Transverse colon (tissue), 4 donors: ENCODE measurements around the gene PPFIA4. TPM values are rescaled to one million over a fixed set of nuclear protein-coding genes. Genes with fewer than 3 reads are reported as not detected.
A peak's percentile ranks its signal among the peaks of the same experiment; 100 is the strongest.
"Not testable (repeated sequence)": the region's sequence is repeated elsewhere in the genome, so short reads cannot be mapped to it uniquely, and the experiment has no call there.

Experiments
- DNase-seq: peaks from one replicate; pipeline ENCODE4 v3.0.0-alpha.2; 2019
- H3K27ac ChIP-seq, 4 donors: fragments of 200-600 bp; sonication (generic); 2 replicates each; pipeline ENCODE4 v1.5.1; 2016 to 2018; ENCODE audit warnings: inconsistent platforms in 4 of 4
- H3K27me3 ChIP-seq: fragments of 200-600 bp; sonication (generic); 2 replicates; pipeline ENCODE4 v1.5.1; 2017; ENCODE audit warnings: inconsistent platforms
- H3K36me3 ChIP-seq, 4 donors: fragments of 200-600 bp; sonication (generic); 2 replicates each; pipeline ENCODE4 v1.5.1; 2017 to 2019; ENCODE audit warnings: inconsistent platforms in 4 of 4
- H3K4me1 ChIP-seq, 4 donors: fragments of 200-600 bp; sonication (generic); 2 replicates each; pipeline ENCODE4 v1.5.1; 2017 to 2020; ENCODE audit warnings: inconsistent platforms in 4 of 4
- H3K4me3 ChIP-seq, 4 donors: fragments of 200-600 bp; sonication (generic); 1 replicate in 1 of 4; 2 replicates in 3 of 4; pipeline versions ENCODE4 v1.5.1 to v1.6.1; 2017 to 2019; ENCODE audit warnings: inconsistent platforms in 4 of 4
- H3K9me3 ChIP-seq, 2 donors: fragments of 200-600 bp; sonication (generic); 2 replicates each; pipeline ENCODE4 v1.5.1; 2017 to 2019; ENCODE audit warnings: inconsistent platforms in 2 of 2
- EP300 ChIP-seq: sonication (generic); formaldehyde crosslinking; IDR thresholded peaks from one replicate; pipeline ENCODE4 v1.6.1; 2017; ENCODE audit warnings: antibody characterized with exemption, low read depth
- POLR2A ChIP-seq: fragments of 450-650 bp; IDR thresholded peaks from one replicate; pipeline ENCODE4 v1.6.1; 2016; ENCODE audit warnings: antibody characterized with exemption, mild to moderate bottlenecking, moderate library complexity
- POLR2AphosphoS5 ChIP-seq, 3 donors: sonication (generic); formaldehyde crosslinking; IDR thresholded peaks; one replicate each; pipeline ENCODE4 v1.6.1; 2016; ENCODE audit warnings: antibody characterized with exemption in 3 of 3
- WGBS, 2 donors: methylation state at CpG; one replicate each; pipeline ENCODE4 v1.1.5; 2018; ENCODE audit warnings: low coverage in 1 of 2; 5-methylcytosine and 5-hydroxymethylcytosine counted together
- in situ Hi-C, 4 donors: fragments of 200-750 bp; cut with MboI; loops; one replicate each; pipeline versions ENCODE4 v1.15.0 to v1.15.1; 2017; ENCODE audit warnings: low sequenced_read_pairs in 3 of 4, low pct_ligation_motif_present in 1 of 4, low pct_unique_long_range_greater_than_20kb in 1 of 4
- intact Hi-C: fragments of 100-400 bp; cut with DNase I; formaldehyde crosslinking; loops from one replicate; pipeline ENCODE4 v1.15.1; 2023; ENCODE audit warnings: low total_unique reads
- total RNA-seq, 4 donors: library from RNA; depleted of rRNA; stranded (reverse); fragments of >200 nt; gene quantifications; one replicate each; pipeline ENCODE4 v1.1.0, GENCODE V29; 2016
- TF ChIP-seq, protein P1 (sequence below), 5 experiments: fragments of 200-600 bp in 3 of 5; fragments of 450-650 bp in 2 of 5; sonication (generic) in 3 of 5; IDR thresholded peaks; 1 replicate in 2 of 5; 2 replicates in 3 of 5; pipeline ENCODE4 v1.5.1; 2016 to 2017; ENCODE audit warnings: antibody characterized with exemption in 5 of 5, inconsistent platforms in 3 of 5, mild to moderate bottlenecking in 2 of 5, moderate library complexity in 1 of 5

PPFIA4 gene
- total RNA-seq, 4 donors from 2014 or later, result 0.41 to 1.1 (median 0.48) TPM; not detected in 1

DNA sequence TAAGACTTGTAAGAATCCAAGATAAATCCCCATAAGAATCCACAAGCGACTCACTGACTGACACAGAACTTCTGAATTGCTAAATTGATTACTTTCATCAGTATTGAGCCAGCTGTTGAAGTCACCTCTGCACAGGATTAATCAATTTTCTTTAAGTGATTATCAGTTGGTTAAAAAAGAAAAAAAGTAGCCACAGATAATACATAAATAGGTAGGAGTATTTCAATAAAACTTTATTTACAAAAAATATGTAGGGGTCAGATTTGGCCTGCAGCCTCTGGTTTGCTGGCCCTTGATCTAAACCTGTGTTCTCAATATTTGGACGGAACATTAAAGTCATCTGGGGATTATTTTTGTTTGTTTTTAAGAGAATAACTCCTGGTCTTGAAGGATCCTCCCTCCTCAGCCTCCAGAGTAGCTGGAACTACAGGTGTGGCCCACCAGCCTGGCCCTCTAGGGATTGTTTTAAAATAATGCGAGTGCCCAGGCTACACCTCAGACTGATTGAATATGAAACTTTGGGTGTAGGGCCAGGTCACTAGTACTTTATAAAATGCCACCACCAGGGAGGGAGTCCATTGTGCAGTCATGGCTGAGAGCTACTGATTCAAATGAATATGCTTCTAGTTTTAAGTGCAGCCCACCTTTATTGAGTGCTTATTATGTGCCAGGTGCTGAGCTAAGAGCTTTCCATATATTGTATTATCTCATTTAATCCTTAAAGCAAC is 25.9 kb upstream of the PPFIA4 start:
- Histone ChIP-seq H3K9me3 (no peaks in the 10 kb centered on the region), H3K36me3 (no peaks in the 10 kb centered on the region), H3K27me3 (peaks cover 13% of the 10 kb centered on the region), H3K27ac (no peak overlapping the region), H3K4me3 (no peak overlapping the region), H3K4me1 (peaks cover 0 to 7% (median 0%) of the 10 kb centered on the region in 4 donors)
- in situ Hi-C loops (no loop called here), intact Hi-C loops (no loop called here)
- 77 to 80% methylated on average over 3 of the region's 3 CpGs for WGBS, 2 donors
- no peak for DNase-seq
- TF ChIP-seq EP300 (no peak), POLR2AphosphoS5 (IDR thresholded peaks at IDR 0.05) (no peak)
- TF ChIP-seq, protein P1, sequence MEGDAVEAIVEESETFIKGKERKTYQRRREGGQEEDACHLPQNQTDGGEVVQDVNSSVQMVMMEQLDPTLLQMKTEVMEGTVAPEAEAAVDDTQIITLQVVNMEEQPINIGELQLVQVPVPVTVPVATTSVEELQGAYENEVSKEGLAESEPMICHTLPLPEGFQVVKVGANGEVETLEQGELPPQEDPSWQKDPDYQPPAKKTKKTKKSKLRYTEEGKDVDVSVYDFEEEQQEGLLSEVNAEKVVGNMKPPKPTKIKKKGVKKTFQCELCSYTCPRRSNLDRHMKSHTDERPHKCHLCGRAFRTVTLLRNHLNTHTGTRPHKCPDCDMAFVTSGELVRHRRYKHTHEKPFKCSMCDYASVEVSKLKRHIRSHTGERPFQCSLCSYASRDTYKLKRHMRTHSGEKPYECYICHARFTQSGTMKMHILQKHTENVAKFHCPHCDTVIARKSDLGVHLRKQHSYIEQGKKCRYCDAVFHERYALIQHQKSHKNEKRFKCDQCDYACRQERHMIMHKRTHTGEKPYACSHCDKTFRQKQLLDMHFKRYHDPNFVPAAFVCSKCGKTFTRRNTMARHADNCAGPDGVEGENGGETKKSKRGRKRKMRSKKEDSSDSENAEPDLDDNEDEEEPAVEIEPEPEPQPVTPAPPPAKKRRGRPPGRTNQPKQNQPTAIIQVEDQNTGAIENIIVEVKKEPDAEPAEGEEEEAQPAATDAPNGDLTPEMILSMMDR (IDR thresholded peaks at IDR 0.05), result no peak

DNA sequence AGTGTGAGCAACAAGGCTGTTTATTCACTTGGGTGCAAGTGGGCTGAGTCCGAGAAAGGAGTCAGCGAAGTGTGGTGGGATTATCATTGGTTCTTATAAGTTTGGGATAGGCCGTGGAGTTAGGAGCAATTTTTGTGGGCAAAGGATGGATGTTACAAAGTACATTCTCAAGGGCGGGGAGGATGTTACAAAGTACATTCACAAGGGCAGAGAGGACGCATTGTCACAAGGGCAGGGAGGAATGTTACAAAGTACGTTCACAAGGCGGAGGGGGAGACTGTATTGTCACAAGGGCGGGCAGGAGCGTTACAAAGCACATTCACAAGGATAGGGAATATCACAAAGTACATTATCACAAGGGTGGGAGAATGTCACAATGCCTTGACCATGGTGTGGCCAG is 24.3 kb upstream of the PPFIA4 start:
- no peak overlapping the region for H3K27ac ChIP-seq
- in situ Hi-C loops (no loop called here), intact Hi-C loops (no loop called here)
- DNase-seq, result no peak
- no peak overlapping the region for H3K4me3 ChIP-seq
- H3K4me1 ChIP-seq, result peaks cover 4 to 16% (median 7%) of the 10 kb centered on the region in 4 donors
- H3K9me3 ChIP-seq, result no peaks in the 10 kb centered on the region
- 66 to 82% methylated on average over 9 of the region's 9 CpGs for WGBS, 2 donors
- no peaks in the 10 kb centered on the region for H3K27me3 ChIP-seq
- TF ChIP-seq EP300 (no peak), POLR2A (no peak), POLR2AphosphoS5 (IDR thresholded peaks at IDR 0.05) (no peak)
- TF ChIP-seq, protein P1 (IDR thresholded peaks at IDR 0.05), result no peak
- no peaks in the 10 kb centered on the region for H3K36me3 ChIP-seq

DNA sequence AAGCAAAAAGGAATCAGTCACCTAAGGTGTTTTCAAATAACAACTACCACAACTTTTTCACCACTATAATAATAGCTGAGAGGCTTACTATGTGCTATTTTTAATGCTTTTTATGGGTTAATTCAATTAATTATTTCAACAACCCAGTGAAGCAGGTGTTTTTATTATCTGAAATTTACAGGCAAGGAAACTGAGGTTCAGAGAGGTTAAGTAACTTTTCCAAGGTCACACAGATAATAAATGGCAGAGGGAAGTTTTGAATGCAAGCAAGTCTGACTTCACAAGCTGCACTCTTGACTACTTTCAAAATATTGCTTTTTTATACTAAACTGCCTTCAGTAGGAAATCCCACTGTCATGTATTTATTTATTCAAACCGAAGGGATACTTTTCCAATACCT is 23.3 kb upstream of the PPFIA4 start:
- Histone ChIP-seq H3K4me3 (no peak overlapping the region), H3K27me3 (no peaks in the 10 kb centered on the region), H3K27ac (no peak overlapping the region), H3K4me1 (peaks cover 4 to 17% (median 7%) of the 10 kb centered on the region in 4 donors), H3K36me3 (no peaks in the 10 kb centered on the region), H3K9me3 (no peaks in the 10 kb centered on the region)
- intact Hi-C loops, result no loop called here
- TF ChIP-seq, protein P1 (IDR thresholded peaks at IDR 0.05), result no peak
- TF ChIP-seq POLR2AphosphoS5 (IDR thresholded peaks at IDR 0.05) (no peak), EP300 (no peak), POLR2A (no peak)
- DNase-seq, result no peak
- 67 to 81% methylated on average over 1 of the region's 1 CpG for WGBS, 2 donors
- in situ Hi-C loops, result no loop called here

DNA sequence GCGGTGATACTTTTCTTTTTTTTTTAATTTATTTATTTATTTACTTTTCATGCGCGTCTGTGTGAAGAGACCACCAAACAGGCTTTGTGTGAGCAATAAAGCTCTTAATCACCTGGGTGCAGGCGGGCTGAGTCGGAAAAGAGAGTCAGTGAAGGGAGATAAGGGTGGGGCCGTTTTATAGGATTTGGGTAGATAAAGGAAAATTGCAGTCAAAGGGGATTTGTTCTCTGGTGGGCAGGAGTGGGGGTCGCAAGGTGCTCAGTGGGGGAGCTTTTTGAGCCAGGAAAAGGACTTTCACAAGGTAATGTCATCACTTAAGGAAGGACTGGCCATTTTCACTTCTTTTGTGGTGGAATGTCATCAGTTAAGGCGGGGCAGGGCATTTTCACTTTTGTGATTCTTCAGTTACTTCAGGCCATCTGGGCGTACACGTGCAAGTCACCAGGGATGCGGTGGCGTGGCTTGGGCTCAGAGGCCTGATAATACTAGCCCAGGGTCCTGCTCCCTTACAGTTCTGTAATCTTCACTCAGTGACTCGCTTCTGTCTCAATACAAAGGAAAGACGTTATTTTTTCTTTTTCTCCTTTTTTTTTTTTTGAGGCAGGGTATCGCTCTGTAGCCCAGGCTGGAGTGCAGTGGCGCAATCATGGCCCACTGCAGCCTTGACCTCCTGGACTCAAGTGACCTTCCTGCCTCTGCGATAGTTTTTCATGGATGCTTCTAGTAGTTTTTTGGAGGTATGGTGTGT is 20.7 kb upstream of the PPFIA4 start:
- Histone ChIP-seq H3K27ac (peak overlapping the region in 3 of 4 donors; percentile 94 to 99 (median 95)), H3K36me3 (peaks cover 0 to 16% (median 3%) of the 10 kb centered on the region in 4 donors), H3K4me3 (peak overlapping the region in 1 of 4 donors; percentile 84), H3K4me1 (peaks cover 17 to 29% (median 21%) of the 10 kb centered on the region in 4 donors)
- intact Hi-C loops, H3K27me3 ChIP-seq, in situ Hi-C loops, H3K9me3 ChIP-seq: not testable (repeated sequence)
- DNase-seq, result peak; percentile 35
- 59 to 72% methylated on average over 9 to 17 of the region's 17 CpGs for WGBS, 2 donors
